NCI-H2196 (cell line): ENCODE data around the gene SNRNP48.

Experiments used
- DNase-seq: peaks from one replicate; lab custom pipeline; 2025; ENCODE audit not compliant: unreplicated experiment; lab: John Stamatoyannopoulos, UW

Gene SNRNP48

DNA sequence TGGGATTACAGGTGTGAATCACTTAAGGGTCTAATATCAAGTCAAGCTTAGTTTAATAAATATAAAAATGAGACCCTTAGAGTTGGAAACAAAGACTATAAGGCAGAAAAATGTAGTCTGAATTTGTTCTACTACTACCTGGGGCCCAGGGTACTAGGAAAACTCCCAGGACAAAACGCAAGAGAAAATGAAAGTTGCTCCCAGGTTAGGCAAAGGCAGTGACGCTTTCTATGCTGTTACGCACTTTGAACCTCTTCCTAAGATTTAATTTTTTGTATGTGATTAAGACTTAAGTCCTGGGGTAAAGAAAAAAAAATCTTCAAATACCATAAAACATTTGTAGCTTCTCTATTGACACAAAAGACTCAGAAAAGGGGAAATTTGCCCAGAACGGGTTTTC, 31.2 kb upstream of the SNRNP48 start:
- DNase-seq: no peak

DNA sequence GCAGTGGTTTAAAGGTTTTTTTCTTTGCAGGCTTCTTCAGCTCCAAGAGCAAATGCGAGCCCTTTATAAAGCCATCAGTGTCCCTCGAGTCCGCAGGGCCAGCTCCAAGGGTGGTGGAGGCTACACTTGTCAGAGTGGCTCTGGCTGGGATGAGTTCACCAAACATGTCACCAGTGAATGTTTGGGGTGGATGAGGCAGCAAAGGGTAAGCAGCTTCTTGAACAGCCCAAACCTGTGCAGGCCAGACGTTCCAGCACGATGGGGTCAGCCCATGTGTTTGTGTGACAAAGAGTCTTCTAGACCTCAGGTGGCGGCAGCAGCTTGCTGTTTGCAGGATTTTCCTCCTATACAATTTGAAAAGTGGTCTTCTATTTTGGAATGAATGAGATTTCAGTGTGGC, 30.8 kb upstream of the SNRNP48 start:
- DNase-seq: no peak

DNA sequence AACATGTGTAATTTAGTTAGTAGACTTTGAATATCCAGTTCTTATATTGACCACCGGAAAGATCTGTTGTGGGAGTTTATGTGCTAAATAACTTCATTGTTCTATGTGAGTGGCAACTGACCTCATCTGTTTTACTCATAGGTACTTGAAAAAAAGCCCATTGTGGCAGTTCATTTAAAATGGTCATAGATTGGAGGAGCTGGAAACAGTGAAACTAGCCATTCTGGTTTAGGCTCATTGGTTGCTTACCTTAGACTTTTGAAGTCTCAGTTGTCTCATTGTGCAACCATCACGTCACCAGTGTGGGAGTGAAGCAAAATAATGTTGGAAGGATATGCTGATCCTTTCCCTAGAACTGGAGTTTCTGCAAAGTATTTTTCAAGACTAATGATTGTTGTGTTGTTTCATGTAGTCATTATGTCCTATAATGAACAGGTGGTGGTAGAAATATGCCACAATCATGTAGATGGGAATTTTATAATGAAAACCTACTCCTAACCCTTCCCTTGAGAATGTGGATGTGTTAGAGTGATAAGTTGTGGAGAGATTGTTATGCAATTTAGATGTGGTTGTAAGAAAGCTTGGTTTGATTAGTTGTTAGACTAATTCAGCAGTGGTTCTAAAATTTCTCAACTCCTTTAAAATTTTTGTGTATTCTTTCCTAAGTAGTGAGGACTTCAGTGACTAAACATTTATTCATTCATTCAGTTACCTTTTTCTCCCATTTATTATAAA, 30.2 kb upstream of the SNRNP48 start:
- no peak for DNase-seq

DNA sequence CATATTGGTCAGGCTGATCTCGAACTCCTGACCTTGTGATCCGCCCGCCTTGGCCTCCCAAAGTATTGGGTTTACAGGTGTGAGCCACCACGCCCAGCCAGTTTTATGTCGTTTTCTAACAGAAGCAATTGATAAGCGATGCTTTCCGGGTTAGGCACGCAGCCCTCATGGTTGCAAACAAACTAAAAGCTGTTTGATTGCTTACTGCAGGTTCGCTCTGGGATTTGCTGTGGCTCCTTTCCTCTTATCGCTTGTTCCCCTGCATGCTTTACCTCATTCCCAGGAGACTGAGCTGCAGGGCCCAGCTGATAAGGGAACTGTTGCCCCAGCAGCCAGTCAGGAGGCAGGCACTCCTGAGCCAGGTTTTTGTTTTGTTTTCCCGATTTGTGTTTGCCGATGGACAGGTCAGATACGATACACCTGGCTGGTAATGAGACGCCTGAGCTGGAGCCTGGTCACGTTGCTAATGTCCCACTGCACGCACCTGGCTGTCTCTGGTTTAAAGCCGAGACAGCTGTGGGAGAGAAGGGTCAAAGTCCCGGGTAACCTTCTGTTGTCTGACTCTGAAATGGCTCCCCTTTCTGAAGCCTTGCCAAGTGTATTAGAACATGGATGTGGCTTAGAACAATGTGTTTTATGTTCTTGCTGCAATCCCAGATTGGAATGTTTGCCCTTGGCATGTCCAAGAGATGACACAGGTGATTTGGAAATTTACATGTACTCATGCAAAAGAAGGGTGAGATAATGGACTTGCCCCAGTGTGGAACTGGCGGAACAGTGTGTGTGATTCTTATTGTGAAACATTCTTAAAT, 28.6 kb upstream of the SNRNP48 start:
- peak; percentile 98 for DNase-seq

DNA sequence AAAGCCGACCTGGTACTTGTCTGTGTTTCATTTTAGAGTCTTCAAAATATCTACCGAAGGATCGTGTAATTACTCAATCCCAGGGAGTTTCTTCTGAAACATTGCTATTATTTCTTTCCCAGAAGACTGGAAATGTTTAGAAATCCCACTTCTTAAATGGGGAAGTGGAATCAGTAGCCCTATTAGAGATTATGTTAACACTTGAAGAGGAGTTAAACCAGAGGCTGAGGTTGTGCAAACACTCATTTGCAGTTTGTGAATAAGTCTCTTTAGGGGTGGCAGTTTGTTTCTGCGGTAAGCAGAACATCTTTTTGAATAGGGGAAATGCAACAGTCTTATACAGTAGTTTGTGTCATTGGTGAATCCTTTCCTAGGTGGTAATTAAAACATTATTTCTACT, 27.2 kb upstream of the SNRNP48 start:
- no peak for DNase-seq

DNA sequence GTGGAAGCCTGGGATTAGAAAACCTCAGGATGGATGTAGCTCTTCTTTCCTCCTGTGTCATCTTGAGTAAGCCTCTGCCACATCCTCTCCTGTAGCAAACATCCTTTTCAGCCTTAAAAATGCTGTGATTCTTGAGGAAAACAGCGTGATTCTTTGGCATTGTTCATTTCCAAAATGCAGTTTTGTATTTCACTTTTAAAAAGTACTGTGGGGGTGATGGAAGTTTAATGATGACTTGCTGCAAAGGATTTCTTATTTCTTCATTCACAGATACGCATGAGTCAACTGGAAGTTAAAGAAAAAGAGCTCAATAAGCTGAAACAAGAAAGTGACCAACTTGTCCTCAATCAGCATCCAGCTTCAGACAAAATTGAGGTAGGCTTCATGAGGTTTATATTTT, 23.9 kb upstream of the SNRNP48 start:
- DNase-seq: no peak

DNA sequence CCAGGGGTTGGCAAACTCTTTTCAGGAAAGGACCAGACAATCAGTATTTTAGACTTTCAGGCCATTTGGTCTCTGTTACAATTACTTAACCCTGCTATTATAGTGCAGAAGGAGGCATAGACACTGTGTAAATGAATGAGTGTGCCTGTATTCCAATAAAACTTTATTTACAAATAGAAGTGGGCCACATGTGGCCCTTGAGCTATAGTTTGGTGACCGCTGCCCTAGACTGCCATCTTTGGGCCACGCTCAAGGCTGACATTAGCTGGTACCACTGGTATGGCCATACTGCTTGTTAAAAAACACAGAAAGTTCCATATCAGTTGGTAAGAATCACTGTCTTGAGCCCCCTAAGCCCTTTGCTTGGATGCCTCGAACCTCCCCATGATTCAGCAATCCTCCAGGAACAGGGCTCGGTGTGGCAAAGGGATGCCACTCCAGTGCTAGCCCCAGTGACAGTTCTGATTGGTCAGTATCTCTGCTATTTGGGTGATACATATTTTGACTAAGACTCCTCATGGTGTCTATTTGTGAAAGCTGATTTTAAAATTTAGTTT, 23.3 kb upstream of the SNRNP48 start:
- DNase-seq: no peak

DNA sequence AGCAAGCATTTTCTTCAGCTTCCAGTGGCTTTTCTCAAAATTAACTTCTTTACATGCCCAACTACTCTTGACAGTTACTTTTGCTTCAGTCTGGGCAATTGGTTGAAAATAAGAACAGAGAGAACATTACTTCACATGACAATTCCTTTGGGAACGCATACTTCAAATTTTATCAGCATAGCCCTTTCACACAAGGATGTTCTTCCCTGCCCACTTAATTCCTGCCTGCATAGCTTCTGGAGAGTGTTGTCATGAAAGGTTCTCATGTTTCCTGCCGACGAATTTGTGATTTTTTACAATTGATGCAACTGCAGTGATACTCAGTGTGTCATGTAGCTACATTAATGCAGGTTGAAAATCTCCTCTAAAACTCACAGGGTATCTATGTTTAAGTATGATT, 22.0 kb upstream of the SNRNP48 start:
- DNase-seq: no peak

DNA sequence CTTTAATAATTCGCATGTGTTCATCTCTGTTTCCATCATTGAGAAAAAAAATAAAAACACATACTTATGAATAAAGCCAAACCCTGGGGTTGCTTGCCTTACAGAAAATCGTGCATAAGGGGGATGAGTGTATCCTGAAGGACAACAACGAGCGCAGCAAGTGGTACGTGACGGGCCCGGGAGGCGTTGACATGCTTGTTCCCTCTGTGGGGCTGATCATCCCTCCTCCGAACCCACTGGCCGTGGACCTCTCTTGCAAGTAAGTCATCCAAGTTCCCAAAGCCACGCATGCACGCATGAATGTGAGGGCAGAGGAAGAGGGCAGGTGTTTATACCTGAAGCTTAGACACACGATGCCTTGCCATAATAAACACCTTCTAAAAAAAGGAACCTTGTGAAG, 20.9 kb upstream of the SNRNP48 start:
- DNase-seq: no peak

DNA sequence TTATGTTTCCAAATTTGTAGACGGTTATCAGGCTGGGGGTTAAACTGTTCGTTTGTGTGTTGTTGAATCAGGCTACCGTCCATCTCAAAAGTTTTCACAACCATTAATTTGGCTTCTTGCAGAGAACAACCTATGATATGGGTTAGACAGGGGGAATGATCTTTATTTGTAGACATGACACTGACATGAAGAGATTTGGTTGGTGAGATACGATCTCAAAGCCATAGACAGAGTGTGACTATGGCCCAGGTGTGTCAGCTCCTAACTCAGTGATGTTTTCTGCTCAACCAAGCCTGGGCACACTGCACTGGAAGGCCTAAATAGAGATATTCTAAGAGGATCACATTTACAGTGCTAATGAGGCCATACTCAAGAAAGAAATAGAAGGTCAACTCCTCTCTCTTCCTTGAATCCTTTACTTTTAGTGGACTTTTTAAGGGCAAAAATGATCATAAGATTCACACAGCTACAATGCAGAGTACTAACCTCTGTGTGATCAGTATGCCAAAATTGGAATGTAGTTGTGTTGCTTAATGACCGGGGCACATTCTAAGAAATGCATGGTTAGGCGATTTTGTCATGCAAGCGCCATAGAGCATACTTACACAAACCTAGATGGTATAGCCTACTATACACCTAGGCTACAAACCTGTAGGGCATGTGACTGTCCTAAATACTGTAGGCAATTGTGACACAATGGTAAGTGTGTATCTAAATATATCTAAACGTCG, 17.6 kb upstream of the SNRNP48 start:
- DNase-seq: no peak

DNA sequence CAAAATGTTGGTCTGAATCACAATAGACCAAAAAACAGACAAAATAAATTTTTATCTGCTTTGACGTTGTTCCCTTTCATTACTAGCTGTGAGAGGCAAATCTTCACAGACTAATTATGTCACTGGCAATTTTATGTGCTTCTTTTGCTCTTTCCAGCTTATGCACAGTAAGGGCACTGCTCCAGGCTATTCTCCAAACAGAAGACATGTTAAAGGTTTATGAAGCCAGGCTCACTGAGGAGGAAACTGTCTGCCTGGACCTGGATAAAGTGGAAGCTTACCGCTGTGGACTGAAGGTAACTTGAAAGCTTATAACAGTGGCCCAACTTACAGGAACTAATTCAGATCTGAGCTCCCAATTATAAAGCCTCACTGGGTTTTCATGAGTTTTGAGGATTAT, 15.5 kb upstream of the SNRNP48 start:
- no peak for DNase-seq

DNA sequence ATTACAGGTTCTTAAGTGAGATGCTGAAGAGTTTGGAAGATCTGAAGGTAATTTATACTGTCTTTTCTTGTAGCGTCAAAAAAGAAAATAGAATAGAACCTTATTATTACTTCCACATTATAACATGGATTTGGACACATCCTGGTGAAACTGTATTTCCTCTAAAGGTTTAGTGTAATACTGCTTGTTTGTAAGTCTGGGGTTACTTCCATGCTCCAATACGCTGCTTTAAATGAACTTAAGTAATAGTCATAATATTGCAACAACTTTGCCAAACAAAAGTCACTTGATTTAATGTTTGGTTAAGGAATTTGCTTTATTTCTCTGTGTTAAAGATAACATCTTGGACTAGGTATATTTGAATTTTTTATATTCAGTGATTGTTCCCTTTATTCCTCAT, 11.5 kb upstream of the SNRNP48 start:
- DNase-seq: no peak

DNA sequence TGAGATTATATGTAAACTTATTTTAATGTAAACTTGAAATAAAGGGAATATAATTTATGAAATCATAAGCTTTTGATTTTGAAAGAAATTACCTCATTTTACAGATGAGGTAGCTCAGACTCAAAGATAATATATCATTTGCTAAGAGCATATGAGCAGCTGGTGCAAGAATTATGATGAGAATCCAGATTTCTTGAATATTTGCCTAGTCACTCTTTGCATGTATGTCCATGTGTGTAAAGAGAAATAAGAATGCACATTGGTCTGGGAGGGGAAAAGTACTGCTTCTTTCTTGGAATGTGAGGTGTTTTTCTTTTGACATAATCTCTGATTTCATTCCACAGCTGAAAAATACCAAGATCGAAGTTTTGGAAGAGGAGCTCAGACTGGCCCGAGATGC, 11.1 kb upstream of the SNRNP48 start:
- DNase-seq: no peak

DNA sequence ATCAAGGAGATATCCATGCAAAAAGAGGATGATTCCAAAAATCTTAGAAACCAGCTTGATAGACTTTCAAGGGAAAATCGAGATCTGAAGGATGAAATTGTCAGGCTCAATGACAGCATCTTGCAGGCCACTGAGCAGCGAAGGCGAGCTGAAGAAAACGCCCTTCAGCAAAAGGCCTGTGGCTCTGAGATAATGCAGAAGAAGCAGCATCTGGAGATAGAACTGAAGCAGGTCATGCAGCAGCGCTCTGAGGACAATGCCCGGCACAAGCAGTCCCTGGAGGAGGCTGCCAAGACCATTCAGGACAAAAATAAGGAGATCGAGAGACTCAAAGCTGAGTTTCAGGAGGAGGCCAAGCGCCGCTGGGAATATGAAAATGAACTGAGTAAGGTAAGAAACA, 10.1 kb upstream of the SNRNP48 start:
- no peak for DNase-seq

DNA sequence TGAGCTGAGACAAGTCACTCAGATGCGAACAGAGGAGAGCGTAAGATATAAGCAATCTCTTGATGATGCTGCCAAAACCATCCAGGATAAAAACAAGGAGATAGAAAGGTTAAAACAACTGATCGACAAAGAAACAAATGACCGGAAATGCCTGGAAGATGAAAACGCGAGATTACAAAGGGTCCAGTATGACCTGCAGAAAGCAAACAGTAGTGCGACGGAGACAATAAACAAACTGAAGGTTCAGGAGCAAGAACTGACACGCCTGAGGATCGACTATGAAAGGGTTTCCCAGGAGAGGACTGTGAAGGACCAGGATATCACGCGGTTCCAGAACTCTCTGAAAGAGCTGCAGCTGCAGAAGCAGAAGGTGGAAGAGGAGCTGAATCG, 9.5 kb upstream of the SNRNP48 start:
- no peak for DNase-seq

DNA sequence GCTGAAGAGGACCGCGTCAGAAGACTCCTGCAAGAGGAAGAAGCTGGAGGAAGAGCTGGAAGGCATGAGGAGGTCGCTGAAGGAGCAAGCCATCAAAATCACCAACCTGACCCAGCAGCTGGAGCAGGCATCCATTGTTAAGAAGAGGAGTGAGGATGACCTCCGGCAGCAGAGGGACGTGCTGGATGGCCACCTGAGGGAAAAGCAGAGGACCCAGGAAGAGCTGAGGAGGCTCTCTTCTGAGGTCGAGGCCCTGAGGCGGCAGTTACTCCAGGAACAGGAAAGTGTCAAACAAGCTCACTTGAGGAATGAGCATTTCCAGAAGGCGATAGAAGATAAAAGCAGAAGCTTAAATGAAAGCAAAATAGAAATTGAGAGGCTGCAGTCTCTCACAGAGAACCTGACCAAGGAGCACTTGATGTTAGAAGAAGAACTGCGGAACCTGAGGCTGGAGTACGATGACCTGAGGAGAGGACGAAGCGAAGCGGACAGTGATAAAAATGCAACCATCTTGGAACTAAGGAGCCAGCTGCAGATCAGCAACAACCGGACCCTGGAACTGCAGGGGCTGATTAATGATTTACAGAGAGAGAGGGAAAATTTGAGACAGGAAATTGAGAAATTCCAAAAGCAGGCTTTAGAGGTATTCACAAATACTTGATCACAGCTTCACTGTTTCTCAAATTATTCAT, 8.9 kb upstream of the SNRNP48 start:
- no peak for DNase-seq

DNA sequence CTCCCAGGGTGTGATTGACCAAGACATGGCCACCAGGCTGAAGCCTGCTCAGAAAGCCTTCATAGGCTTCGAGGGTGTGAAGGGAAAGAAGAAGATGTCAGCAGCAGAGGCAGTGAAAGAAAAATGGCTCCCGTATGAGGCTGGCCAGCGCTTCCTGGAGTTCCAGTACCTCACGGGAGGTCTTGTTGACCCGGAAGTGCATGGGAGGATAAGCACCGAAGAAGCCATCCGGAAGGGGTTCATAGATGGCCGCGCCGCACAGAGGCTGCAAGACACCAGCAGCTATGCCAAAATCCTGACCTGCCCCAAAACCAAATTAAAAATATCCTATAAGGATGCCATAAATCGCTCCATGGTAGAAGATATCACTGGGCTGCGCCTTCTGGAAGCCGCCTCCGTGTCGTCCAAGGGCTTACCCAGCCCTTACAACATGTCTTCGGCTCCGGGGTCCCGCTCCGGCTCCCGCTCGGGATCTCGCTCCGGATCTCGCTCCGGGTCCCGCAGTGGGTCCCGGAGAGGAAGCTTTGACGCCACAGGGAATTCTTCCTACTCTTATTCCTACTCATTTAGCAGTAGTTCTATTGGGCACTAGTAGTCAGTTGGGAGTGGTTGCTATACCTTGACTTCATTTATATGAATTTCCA, 4.6 kb upstream of the SNRNP48 start:
- DNase-seq: no peak

DNA sequence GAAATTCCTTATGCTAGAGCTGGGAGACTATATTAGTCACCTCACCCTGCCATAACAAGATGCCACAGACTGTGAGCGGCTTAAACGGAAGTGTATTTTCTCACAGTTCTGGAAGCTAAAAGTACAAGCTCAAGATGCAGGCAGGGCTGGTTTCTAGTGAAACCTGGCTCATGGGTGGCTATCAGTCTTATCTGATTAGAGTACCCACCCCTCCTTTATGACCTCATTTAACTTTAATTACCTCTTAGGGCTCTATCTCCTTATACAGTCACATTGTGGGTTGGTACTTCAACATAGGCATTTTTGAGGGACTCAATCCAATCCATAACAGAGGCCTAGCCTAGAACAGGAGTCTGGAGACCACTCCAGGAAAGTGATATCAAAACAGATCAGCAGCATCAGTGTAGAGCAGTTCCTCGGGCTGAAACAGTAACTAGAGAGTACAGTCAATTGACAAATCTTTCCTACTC, 2.3 kb upstream of the SNRNP48 start:
- DNase-seq: no peak

DNA sequence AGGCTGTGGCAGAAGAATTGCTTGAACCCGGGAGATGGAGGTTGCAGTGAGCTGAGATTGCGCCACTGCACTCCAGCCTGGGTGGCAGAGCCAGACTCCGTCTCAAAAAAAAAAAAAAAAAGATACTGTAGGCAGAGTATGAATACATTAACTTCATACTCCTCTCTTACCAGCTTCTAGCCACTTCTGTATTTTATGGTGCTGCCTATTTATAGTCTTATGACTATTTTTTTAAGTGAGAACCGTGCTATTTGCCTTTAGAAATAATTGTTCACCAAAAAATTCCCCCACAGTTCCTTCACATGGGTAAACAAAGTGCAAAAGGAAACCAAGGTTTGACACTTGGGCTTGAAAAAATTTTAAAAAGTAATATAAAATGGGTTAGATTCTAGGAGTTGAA, 1.5 kb upstream of the SNRNP48 start:
- DNase-seq: no peak

DNA sequence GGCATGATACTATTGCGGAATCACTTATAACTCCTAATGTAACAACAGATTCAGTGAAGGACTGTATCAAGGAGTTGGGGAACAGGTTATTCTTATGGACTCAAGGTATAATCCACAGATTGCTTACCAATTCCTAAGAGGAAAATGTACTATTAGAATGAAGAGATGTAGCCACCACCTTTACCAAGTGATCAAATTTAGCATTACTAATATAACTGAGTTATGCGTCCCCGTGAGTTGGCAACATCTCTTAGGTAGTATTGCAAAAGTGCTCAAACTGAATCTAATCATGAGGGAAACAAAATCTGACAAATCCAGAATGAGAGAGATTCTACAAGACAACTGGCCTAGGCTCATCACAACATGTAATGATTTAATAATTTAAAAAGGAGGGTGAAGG, 777 bp upstream of the SNRNP48 start:
- no peak for DNase-seq

DNA sequence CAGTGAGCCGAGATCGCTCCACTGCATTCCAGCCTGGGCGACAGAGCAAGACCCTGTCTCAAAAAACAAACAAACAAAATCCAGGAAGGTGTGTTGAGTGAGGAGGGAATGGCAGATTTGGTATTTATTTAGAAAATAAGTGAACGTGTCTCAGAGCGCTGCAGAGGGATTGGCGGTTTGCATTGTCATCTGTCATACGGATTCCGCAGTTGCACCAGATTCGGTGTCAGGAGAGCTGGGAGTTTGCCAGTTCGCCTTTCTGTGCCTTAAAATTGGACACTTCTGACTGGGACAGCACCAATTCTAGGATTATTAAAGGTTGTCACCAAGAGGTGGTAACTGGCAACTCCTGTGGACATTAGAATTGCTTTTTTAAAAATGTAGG, 912 bp downstream of the SNRNP48 start:
- DNase-seq: no peak
